Stimulated activated CD4-positive, alpha-beta T cell treated with anti-CD3 and anti-CD28 coated beads, Interleukin-2, amount 100 ng/mL, for 24 hours (primary cell): ENCODE measurements around the gene LPAR3.
A peak's percentile ranks its signal among the peaks of the same experiment; 100 is the strongest.

Experiments
- DNase-seq, 2 donors: peaks; one replicate each; pipeline ENCODE4 v3.0.0-alpha.2; 2020

The LPAR3 gene

GRCh38 chr1:84823991-84824390, 69.0 kb downstream of the LPAR3 start:
- DNase-seq: no peak

- DNase-seq: no peak
Observed at GRCh38 chr1:84823511-84823910, 69.5 kb downstream of the LPAR3 start.

GRCh38 chr1:84810343-84810742, 82.7 kb downstream of the LPAR3 start:
- no peak for DNase-seq

- no peak for DNase-seq
Observed at GRCh38 chr1:84809023-84809422, 84.0 kb downstream of the LPAR3 start.

- DNase-seq: no peak
Observed at GRCh38 chr1:84803604-84804003, 89.4 kb downstream of the LPAR3 start.

- DNase-seq: no peak
Observed at GRCh38 chr1:84802567-84803232, 90.3 kb downstream of the LPAR3 start.

- DNase-seq: no peak
Observed at GRCh38 chr1:84800090-84801073, 92.6 kb downstream of the LPAR3 start.

- no peak for DNase-seq
Observed at GRCh38 chr1:84797603-84798002, 95.4 kb downstream of the LPAR3 start.

GRCh38 chr1:84795966-84796600, 96.9 kb downstream of the LPAR3 start:
- DNase-seq: no peak

- no peak for DNase-seq
Observed at GRCh38 chr1:84795213-84795612, 97.8 kb downstream of the LPAR3 start.

- no peak for DNase-seq
Observed at GRCh38 chr1:84792421-84792820, 100.6 kb downstream of the LPAR3 start.

- DNase-seq: no peak
Observed at GRCh38 chr1:84789014-84789413, 104.0 kb downstream of the LPAR3 start.

- no peak for DNase-seq
Observed at GRCh38 chr1:84785271-84786036, 107.6 kb downstream of the LPAR3 start.

- no peak for DNase-seq
Observed at GRCh38 chr1:84782881-84783280, 110.1 kb downstream of the LPAR3 start.

- peak; percentile 86 to 87 for DNase-seq
Observed at GRCh38 chr1:84781946-84782771, 110.8 kb downstream of the LPAR3 start.

- DNase-seq: no peak
Observed at GRCh38 chr1:84780000-84780716, 112.8 kb downstream of the LPAR3 start.

- peak in 1 of 2 donors; percentile 4 for DNase-seq
Observed at GRCh38 chr1:84776639-84777038, 116.4 kb downstream of the LPAR3 start.

- DNase-seq: no peak
Observed at GRCh38 chr1:84775535-84775920, 117.5 kb downstream of the LPAR3 start.

- peak in 1 of 2 donors; percentile 14 for DNase-seq
Observed at GRCh38 chr1:84774669-84775534, 118.1 kb downstream of the LPAR3 start.

- peak in 1 of 2 donors; percentile 8 for DNase-seq
Observed at GRCh38 chr1:84773933-84774497, 119.0 kb downstream of the LPAR3 start.
